Heart right ventricle (tissue), 16 donors: ENCODE results near the gene AP4B1. TPM values are rescaled to one million over a fixed set of nuclear protein-coding genes. Genes with fewer than 3 reads are reported as not detected.
"Not testable (repeated sequence)": the region's sequence is repeated elsewhere in the genome, so short reads cannot be mapped to it uniquely, and the experiment has no call there.

Experiments
- ATAC-seq, 8 donors: fragments of 200-7000 bp; cut with Tn5 transposase; one replicate each; pipeline ENCODE4 v1.9.1; 2020; ENCODE audit warnings: mild to moderate bottlenecking in 8 of 8, moderate library complexity in 8 of 8, moderate number of reproducible peaks in 1 of 8
- DNase-seq, 2 donors: peaks; one replicate each; pipeline ENCODE4 v3.0.0-alpha.2; 2020
- H3K27ac ChIP-seq, 10 donors: fragments of 200-600 bp; sonication (generic) in 2 of 10; one replicate each; pipeline versions ENCODE4 v1.5.0 to v1.8.0; 2020 to 2022; ENCODE audit warnings: mild to moderate bottlenecking in 3 of 10
- H3K27me3 ChIP-seq, 7 donors: fragments of 200-600 bp; one replicate each; pipeline ENCODE4 v1.8.0; 2021 to 2022; ENCODE audit warnings: mild to moderate bottlenecking in 2 of 7
- H3K36me3 ChIP-seq, 9 donors: fragments of 200-600 bp; sonication (generic) in 1 of 9; one replicate each; pipeline versions ENCODE4 v1.5.0 to v1.8.0; 2020 to 2022; ENCODE audit warnings: mild to moderate bottlenecking in 2 of 9
- H3K4me1 ChIP-seq, 9 donors: fragments of 200-600 bp; sonication (generic) in 1 of 9; one replicate each; pipeline versions ENCODE4 v1.5.0 to v1.8.0; 2020 to 2022; ENCODE audit warnings: mild to moderate bottlenecking in 4 of 9
- H3K4me3 ChIP-seq, 10 donors: fragments of 200-600 bp; sonication (generic) in 2 of 10; one replicate each; pipeline versions ENCODE4 v1.5.0 to v1.8.0; 2020 to 2022; ENCODE audit warnings: mild to moderate bottlenecking in 7 of 10, moderate library complexity in 2 of 10
- H3K9me3 ChIP-seq, 11 donors: fragments of 200-600 bp in 10 of 11; sonication (generic) in 2 of 11; one replicate each; pipeline versions ENCODE4 v1.5.0 to v1.8.0; 2013 to 2022; ENCODE audit warnings: mild to moderate bottlenecking in 2 of 11, control low read depth in 1 of 11, moderate library complexity in 1 of 11
- CTCF ChIP-seq, 9 donors: fragments of 200-600 bp; sonication (generic) in 2 of 9; IDR thresholded peaks; one replicate each; pipeline versions ENCODE4 v1.5.0 to v1.8.0; 2021 to 2022; ENCODE audit warnings: antibody characterized with exemption in 9 of 9, mild to moderate bottlenecking in 5 of 9, moderate library complexity in 1 of 9
- WGBS, 2 donors: extraction: QIAGEN DNeasy Blood & Tissue Kit; methylation state at CpG; one replicate each; pipeline ENCODE4 v1.1.7; 2013; ENCODE audit warnings: inconsistent platforms in 1 of 2; 5-methylcytosine and 5-hydroxymethylcytosine counted together
- intact Hi-C, 10 donors: fragments of 100-400 bp; cut with DNase I; formaldehyde crosslinking; loops; one replicate each; pipeline versions ENCODE4 v1.11.1 to v1.14.2; 2022
- polyA plus RNA-seq, 2 donors: library from polyadenylated mRNA; stranded (reverse); fragments of 200-250 nt; gene quantifications; one replicate each; pipeline ENCODE4 v1.2.3, GENCODE V29; 2013
- total RNA-seq, 10 donors: library from RNA; stranded (reverse); fragmentation: NEBNext Ultra II Directional in 3 of 10; extraction: Animal tissue kit (Norgen Biotek cat#: 25700) in 3 of 10; gene quantifications; one replicate each; pipeline versions ENCODE4 v1.2.1 to v1.2.4, GENCODE V29; 2021 to 2023
- donor health status: Arrhythmogenic right ventricular cardiomyopathy.
- donor health status: ischemic (EF 13 %, LVEDD 7.1; RV severe dilation, severe dysfunction).
- donor health status: healthy with polysubstance abuse.
- donor health status: DM: no; HTN: yes; CAD: no.
- donor health status: DM: no; HTN: no; CAD: no.
- donor health status: ischemic (EF 25% LVEDD 6.9; RV normal size, moderate dysfunction).
- donor health status: ischemic (EF 25% LVEDD 5.7; RV mildly dilated, moderate dysfunction).
- donor health status: healthy.
- donor health status: DM: yes; HTN: yes; CAD: no.
- donor health status: Ischemic cardiomyopathy.
- donor health status: ischemic (EF 35%, LVEDD 5.7; RV mildly dilated, moderate dysfunction).
- donor health status: nonischemic (EF 11% LVEDD 7.7; RV severe dilation, severe dysfunction).
- donor health status: DM: yes; HTN: yes; CAD: no.
- donor health status: PGD.
- donor health status: ischemic (EF 29% LVEDD 5.4; RV normal size, mild dysfunction).
- donor health status: nonischemic (EF 23%, LVEDD 6.1; RV moderate dilation, normal function).

AP4B1 gene
- total and polyA plus RNA-seq, 12 donors: 7.5 to 15.4 (median 11.5) TPM

GRCh38 chr1:113856401-113856790, 48.2 kb downstream of the AP4B1 start:
- DNase-seq (no peak), ATAC-seq (no peak)
- Histone ChIP-seq H3K27me3 (no peaks in the 10 kb centered on the region), H3K27ac (no peak overlapping the region), H3K9me3 (no peaks in the 10 kb centered on the region), H3K4me1 (peaks cover 0 to 44% (median 0%) of the 10 kb centered on the region in 9 donors), H3K4me3 (no peak overlapping the region), H3K36me3 (peaks cover 0 to 7% (median 0%) of the 10 kb centered on the region in 9 donors)
- intact Hi-C loops: no loop called here
- no peak for TF ChIP-seq CTCF (IDR thresholded peaks at IDR 0.05)
- 89% methylated on average over 2 of the region's 2 CpGs for WGBS, 2 donors

- intact Hi-C loops: no loop called here
- DNase-seq (no peak), ATAC-seq (no peak)
- Histone ChIP-seq H3K36me3 (peaks cover 0 to 7% (median 0%) of the 10 kb centered on the region in 9 donors), H3K9me3 (no peaks in the 10 kb centered on the region), H3K4me1 (peaks cover 0 to 38% (median 0%) of the 10 kb centered on the region in 9 donors), H3K27ac (no peak overlapping the region), H3K27me3 (no peaks in the 10 kb centered on the region), H3K4me3 (no peak overlapping the region)
- no peak for TF ChIP-seq CTCF (IDR thresholded peaks at IDR 0.05)
- 93 to 97% methylated on average over 4 of the region's 4 CpGs for WGBS, 2 donors
Measured at GRCh38 chr1:113855630-113856400, 48.8 kb downstream of the AP4B1 start.

- intact Hi-C loops: no loop called here
- WGBS, 2 donors: 39 to 43% methylated on average over 1 of the region's 1 CpG
- H3K4me3 ChIP-seq: no peak overlapping the region
- DNase-seq: no peak
- H3K36me3 ChIP-seq: peaks cover 0 to 7% (median 0%) of the 10 kb centered on the region in 9 donors
- peaks cover 0 to 22% (median 0%) of the 10 kb centered on the region in 9 donors for H3K4me1 ChIP-seq
- ATAC-seq: no peak
- no peaks in the 10 kb centered on the region for H3K9me3 ChIP-seq
- no peaks in the 10 kb centered on the region for H3K27me3 ChIP-seq
- no peak overlapping the region for H3K27ac ChIP-seq
- no peak for TF ChIP-seq CTCF (IDR thresholded peaks at IDR 0.05)
Measured at GRCh38 chr1:113854234-113854633, 50.4 kb downstream of the AP4B1 start.

DNA sequence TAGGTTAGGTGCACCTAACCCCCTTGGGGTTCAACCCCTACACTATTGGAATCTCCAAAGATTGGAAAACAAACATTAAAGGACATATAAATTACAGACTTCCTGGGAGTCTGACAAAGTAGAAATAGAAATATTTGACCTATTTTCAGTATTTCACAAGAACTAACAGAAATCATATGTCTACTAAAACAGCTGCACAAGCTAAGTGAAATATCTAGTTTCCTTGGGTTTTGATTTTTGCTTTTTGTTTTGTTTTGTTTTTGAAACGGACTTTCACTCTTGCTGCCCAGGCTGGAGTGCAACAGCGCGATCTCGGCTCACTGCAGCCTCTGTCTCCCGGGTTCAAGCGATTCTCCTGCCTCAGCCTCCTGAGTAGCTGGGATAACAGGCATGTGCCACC, 51.9 kb downstream of the AP4B1 start:
- DNase-seq, H3K9me3 ChIP-seq, H3K27me3 ChIP-seq, H3K27ac ChIP-seq, H3K4me3 ChIP-seq, ATAC-seq, H3K4me1 ChIP-seq, intact Hi-C loops: not testable (repeated sequence)
- 94 to 97% methylated on average over 6 of the region's 6 CpGs for WGBS, 2 donors
- peaks cover 0 to 12% (median 0%) of the 10 kb centered on the region in 9 donors for H3K36me3 ChIP-seq
